GM21447 (cell line): Measurements from ENCODE around the gene CSRP3.

Source experiments
- ATAC-seq: cut with Tn5 transposase; IDR thresholded peaks from one replicate; pipeline ENCODE4 v1.9.1; 2021; ENCODE audit not compliant: unreplicated experiment

CSRP3 gene

GRCh38 chr11:19225581-19225980, 23.8 kb upstream of the CSRP3 start:
- ATAC-seq: no peak

DNA sequence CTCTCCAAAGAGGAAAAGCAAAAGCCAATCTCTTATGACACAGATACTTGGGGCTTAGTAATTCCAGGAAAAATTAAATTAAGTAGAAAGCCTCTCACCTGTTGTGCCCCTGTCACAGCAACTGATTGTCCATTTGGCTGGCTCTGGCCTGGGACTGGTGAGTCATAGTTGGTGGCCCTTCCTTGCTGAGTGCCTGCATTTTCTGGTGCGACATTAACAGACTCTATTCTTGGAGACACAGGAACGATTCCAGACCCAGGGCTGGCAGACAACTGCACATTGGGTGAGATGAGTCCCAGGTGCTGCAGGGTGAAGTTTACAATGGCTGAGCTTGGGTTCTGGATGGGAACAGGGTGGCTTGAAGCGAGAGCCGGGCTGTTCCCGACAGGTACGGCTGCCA, 23.3 kb upstream of the CSRP3 start:
- no peak for ATAC-seq

GRCh38 chr11:19220903-19221724, 19.3 kb upstream of the CSRP3 start:
- ATAC-seq: no peak

DNA sequence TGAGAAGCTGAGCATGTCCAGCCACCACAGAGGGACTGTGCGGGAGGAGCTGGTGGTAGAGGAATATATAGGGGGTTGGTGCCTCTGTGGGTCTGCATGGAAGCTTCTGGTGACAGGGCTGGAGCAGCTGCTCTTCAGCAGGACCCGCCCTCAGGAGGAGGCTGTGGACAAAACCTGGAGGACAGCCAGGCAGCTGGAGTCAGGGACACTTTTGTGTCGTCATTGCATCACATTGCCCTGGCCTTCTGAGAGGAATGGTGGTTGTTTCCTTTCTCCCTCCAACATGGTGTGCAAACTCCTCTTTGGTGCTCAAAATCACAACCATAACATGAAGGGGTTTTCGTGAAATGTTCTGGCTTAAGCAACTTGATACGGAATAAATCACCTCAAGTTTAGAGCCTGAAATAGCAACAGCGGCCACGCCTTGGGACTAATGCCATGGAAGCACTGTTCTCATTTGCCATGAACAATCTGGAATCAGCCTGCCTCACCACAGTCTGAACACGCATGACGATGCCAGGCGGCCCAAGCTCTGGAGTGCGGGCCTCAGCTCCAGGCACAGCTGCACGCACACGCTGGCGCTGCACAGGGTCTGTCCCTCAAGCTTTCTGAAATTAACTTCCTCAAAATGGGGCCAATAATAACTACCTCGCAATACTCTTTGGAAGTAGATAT, 17.1 kb upstream of the CSRP3 start:
- ATAC-seq: no peak

GRCh38 chr11:19218216-19218615, 16.4 kb upstream of the CSRP3 start:
- no peak for ATAC-seq

DNA sequence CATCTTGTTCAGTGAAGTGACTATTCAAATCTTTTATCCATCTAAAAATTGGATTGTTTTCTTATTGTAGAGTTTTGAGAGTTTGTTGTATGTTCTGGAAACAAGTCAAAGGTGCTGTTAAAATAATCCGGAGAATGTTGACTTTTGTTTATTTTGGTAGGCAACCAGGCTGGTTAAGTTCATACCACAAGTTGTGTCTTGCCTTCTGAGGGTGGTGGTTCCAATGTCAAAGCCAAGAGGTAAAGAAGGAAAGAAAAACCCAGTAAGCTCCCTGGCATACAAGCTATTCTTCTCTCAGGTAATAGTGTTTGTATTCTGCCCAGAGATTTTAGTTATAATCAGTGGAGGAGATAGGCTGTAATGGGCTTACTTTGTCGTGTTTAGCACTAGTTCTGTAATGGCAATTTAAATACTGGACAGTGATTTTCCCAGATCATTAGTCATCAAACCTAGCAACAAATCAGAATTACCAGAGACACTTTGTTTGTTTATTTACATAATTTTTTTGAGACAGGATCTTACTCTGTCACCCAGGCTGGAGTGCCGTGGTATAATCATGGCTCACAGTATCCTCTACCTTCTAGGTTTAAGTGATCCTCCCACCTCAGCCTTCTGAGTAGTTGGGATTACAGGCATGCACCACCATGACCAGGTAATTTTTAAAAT, 15.1 kb upstream of the CSRP3 start:
- ATAC-seq: no peak

GRCh38 chr11:19216021-19216420, 14.2 kb upstream of the CSRP3 start:
- no peak for ATAC-seq

DNA sequence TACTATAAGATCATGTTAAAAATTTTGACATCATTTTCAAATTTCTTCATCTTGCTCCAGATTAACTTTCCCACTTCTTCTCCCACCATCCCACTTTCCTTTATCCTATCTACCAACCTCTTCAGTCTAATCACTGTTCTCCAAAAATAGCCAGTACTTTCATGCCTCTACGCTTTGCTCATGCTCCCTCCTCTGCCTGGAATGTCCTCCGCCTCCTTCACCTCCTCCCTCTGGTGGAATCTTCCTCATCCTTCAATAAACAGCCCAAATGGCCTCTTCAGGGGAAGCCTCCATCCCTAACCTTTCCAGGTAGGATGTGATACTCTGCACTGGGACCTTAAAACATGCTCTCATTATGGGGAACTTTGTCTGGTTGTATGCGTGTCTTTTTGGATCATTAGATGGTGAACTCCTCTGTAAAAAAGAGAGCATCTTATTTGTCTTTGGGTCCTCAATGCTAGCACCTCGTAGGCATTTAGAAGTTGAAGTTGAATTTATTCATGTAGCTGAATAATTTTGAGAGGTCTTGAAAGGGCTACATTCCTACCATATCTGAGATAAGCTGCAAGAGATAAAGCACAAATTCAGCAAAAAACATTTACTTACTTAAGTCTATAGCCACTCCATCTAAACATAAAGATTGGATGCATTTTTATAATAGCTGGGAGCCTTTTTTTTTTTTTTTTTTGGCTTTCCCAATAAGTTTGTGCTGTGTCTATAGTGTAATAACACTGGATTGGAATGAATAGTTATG, 8.0 kb upstream of the CSRP3 start:
- ATAC-seq: no peak

- ATAC-seq: no peak
Observed at GRCh38 chr11:19208959-19209546, 7.3 kb upstream of the CSRP3 start.

- no peak for ATAC-seq
Observed at GRCh38 chr11:19208181-19208580, 6.4 kb upstream of the CSRP3 start.

DNA sequence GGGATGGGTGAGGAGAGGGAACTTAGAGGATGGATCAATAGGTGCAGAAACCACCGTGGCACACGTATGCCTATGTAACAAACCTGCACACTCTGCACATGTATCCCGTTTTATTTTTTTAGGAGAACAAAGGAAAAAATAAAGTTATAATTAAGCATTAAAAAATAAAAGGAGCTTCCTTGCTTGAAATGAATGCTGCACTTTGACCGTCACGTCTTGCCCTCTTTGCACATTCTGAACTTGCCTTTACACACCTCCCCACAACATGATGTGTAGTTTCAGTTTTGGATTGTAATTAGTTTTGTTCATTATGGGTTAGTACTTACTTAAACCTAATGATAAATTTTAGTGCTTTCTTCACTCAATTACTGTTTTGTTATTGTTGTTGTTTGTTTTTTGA, 3.1 kb upstream of the CSRP3 start:
- ATAC-seq: no peak

DNA sequence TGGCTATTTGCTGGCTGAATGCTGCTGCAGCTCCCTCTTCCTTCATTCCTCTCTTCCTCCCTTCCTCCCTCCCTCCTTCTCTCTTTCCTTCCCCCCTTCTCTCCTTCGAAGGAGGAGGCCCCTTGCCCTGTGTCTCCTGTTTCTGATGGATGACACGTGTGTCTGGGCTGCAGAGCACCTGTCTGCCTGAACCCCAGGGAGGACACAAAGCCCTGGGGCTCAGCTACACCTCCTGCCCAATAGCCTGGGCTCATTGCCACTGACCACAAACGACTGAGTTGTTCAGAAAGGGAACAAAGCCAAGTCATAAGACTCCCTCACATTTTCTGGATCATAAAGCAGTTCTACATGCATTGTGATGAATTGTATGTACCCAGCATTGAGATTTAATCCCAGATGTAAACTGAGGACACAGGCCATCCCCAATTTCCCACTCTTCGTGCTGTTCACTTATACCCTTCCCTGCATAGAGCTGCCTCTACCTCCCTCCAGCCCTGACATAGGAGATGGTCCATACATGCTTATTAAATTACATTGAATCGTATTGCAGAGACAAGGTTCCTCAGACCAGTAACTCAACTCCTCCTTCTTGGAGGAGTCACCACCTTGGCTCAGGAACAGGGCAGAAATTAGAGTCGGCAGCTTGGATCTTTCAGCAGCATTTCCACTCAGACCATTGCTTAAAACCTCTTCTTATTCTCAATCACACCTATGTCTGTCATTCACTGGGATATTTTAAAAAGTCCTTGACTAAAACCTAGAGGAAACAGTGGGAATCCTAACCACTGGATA, 1.2 kb downstream of the CSRP3 start:
- no peak for ATAC-seq

DNA sequence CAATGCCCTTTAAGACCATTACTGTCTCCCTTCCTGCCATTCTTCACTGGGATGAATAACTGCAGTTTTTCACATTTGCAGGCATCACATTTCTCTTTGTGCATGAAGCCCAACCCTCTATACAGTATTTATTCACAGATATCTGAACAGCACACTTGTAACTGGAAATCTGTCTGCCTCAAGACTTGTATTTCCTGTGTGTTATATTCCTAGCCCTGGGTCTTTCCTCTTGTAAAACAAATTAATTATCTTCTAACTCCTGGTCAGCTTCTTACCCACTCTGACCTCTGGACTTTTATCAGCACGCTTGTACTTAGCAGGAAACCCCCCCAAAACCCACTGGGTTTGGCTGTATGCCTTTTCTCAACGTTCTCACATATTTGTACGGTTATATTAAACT, 2.0 kb downstream of the CSRP3 start:
- no peak for ATAC-seq

DNA sequence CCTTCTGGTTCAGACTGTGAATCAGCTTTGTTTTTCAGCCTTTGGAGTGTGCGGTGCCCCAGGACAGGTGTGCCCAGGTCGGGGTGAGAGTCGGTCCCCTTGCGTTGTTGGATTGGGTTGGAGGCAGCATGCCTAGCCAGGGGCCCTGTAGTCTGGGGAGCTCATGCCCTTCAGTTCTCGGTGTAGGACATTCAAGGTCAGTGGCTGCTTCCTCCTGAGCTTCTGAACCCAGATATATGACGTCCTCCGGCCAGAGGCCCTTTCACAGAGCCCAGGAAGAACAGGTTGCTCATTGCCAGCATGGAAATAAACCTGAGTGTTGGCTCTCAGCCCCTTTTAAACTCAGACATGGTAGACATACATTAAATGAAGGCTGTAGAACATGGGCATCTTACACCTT, 2.7 kb downstream of the CSRP3 start:
- ATAC-seq: no peak

DNA sequence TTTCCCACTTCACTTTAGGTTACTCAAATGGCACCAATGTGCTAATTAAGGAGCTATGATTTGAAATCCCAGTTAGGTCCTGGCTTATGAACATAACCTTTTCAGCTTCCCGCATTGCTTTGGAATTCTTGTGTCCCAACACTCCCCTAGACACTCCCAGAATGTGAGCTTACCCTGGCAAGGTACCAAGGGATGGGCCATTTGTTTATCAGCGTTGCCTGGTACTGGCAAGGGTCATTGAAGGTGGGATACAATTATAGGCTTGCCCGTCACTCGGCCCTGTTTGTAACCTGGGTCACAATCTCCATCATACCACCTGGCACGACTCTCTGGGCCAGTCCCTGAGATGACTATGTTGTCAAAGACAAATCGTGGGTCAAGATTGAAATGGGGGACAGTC, 5.4 kb downstream of the CSRP3 start:
- ATAC-seq: no peak

- ATAC-seq: no peak
Observed at GRCh38 chr11:19194620-19195308, 7.0 kb downstream of the CSRP3 start.

DNA sequence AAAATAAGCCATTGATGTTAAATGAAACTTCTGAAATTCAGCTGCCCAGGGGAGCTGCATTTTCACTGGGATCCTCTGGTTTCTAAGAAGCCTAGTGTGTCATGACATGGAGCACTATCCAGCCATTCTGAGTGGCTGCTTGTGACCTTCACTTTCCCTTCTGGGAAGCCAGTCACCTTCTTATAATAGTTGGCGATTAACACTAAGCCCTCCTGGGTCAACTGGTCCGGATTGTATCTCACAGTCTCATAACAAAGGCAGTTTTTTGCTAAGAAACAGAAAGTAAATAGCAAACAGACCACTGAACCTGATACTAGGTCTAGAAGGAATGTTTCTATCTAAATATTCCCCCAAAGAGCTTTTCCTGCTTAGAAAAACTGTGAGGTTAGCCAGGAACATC, 7.9 kb downstream of the CSRP3 start:
- no peak for ATAC-seq

- ATAC-seq: no peak
Observed at GRCh38 chr11:19191530-19192169, 10.1 kb downstream of the CSRP3 start.

DNA sequence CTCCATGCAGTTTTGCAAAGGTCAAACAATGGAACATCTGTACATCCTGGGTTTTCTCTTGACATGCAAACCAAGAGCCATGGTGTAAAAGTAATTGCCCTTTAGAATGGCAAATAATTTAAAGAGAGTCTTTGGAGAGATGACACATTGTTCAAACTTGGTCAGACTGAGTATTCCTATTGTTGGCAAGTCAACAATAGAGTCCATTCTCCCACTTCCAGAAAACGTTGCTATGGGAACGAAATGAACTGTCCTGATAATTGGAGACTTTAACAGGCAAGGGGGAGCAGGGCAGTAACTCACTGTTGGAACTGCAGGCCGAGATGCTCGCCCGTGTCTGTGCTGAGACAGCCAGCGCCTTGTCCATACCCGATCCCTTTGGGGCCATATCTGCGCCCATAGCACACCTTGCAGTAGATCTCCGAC, 13.9 kb downstream of the CSRP3 start:
- no peak for ATAC-seq
